Endothelial cell of umbilical vein (primary cell): ENCODE measurements around the gene UBFD1. TPM values are rescaled to one million over a fixed set of nuclear protein-coding genes. Genes with fewer than 3 reads are reported as not detected.

Source experiments
- BruUV-seq: library from RNA; stranded (reverse); fragments of 400-500 nt; replicated peaks from 2 replicates; lab custom pipeline; 2021; lab: Mats Ljungman, UMichigan
- CTCF ChIA-PET: fragments of 300-600, 350-600 bp; sonication (Branson Sonifier 250); formaldehyde crosslinking; loops from one replicate; lab custom pipeline; 2021; ENCODE audit warnings: antibody characterized with exemption, inconsistent platforms; lab: Charles Lee
- POLR2A ChIA-PET: fragments of 300-600, 350-600 bp; sonication (Branson Sonifier 250); formaldehyde crosslinking; loops from one replicate; lab custom pipeline; 2021; ENCODE audit warnings: antibody characterized with exemption, inconsistent platforms; lab: Charles Lee
- DNase-seq: peaks from one replicate; pipeline ENCODE4 v3.0.0-alpha.2; 2011; ENCODE audit warnings: low read depth, low spot score
- FAIRE-seq: peaks from 2 replicates; lab custom pipeline; 2011; peaks lifted over from hg19 to GRCh38; lab: Jason Lieb, UNC
- H2AFZ ChIP-seq: 2 replicates; pipeline ENCODE4 v1.6.0; 2012; ENCODE audit warnings: low read depth, low read length, control low read depth, inconsistent platforms
- H3K27ac ChIP-seq: 2 replicates; pipeline ENCODE4 v1.5.1; 2011; ENCODE audit warnings: low read depth, mild to moderate bottlenecking, control low read depth, low read length, moderate library complexity; ENCODE audit not compliant: insufficient read depth
- H3K27me3 ChIP-seq, 2 experiments: 2 replicates each; pipeline versions ENCODE4 v1.6.0 to v1.6.1; 2011; ENCODE audit warnings: low read length in 2 of 2, mixed read lengths in 1 of 2; ENCODE audit not compliant: control insufficient read depth in 2 of 2, insufficient read depth in 2 of 2
- H3K36me3 ChIP-seq, 2 experiments: 2 replicates in 1 of 2; 3 replicates in 1 of 2; pipeline ENCODE4 v1.5.1; 2011; ENCODE audit warnings: low read length in 2 of 2, mild to moderate bottlenecking in 1 of 2, moderate library complexity in 1 of 2; ENCODE audit not compliant: control insufficient read depth in 2 of 2, insufficient read depth in 2 of 2; ENCODE audit errors: extremely low read depth in 1 of 2
- H3K4me1 ChIP-seq: 3 replicates; pipeline ENCODE4 v1.5.1; 2011; ENCODE audit warnings: mild to moderate bottlenecking, low read length; ENCODE audit not compliant: control insufficient read depth, insufficient read depth; ENCODE audit errors: extremely low read depth
- H3K4me2 ChIP-seq: 2 replicates; pipeline ENCODE4 v1.6.1; 2011; ENCODE audit warnings: low read length, control low read depth, mixed read lengths; ENCODE audit not compliant: insufficient read depth
- H3K4me3 ChIP-seq, 3 experiments: fragments of 200-600 bp in 1 of 3; sonication (generic), shearing (Covaris generic) in 1 of 3; replicated peaks in 1 of 3; 2 replicates each; pipeline ENCODE4 v1.5.1; 2011 to 2016; ENCODE audit warnings: control low read depth in 3 of 3, low read length in 3 of 3, mild to moderate bottlenecking in 2 of 3, inconsistent platforms in 1 of 3, low read depth in 1 of 3, moderate library complexity in 1 of 3; ENCODE audit not compliant: insufficient read depth in 1 of 3
- H3K79me2 ChIP-seq: 2 replicates; pipeline ENCODE4 v1.6.0; 2012; ENCODE audit warnings: low read length, inconsistent platforms; ENCODE audit not compliant: control insufficient read depth, insufficient read depth
- H3K9ac ChIP-seq: replicated peaks from 2 replicates; pipeline ENCODE3; 2011; ENCODE audit warnings: low read length, control low read depth; ENCODE audit not compliant: insufficient read depth; ENCODE audit errors: extremely low read depth
- H3K9me1 ChIP-seq: replicated peaks from 3 replicates; pipeline ENCODE4 v1.6.0; 2011; ENCODE audit warnings: mild to moderate bottlenecking, low read length; ENCODE audit not compliant: control insufficient read depth, insufficient read depth; ENCODE audit errors: extremely low read depth
- H3K9me3 ChIP-seq: replicated peaks from 2 replicates; pipeline ENCODE4 v1.5.1; 2012; ENCODE audit warnings: low read length, inconsistent platforms; ENCODE audit not compliant: control insufficient read depth, insufficient read depth
- H4K20me1 ChIP-seq: replicated peaks from 2 replicates; pipeline ENCODE3; 2011; ENCODE audit warnings: mild to moderate bottlenecking, low read length; ENCODE audit not compliant: control insufficient read depth, insufficient read depth; ENCODE audit errors: extremely low read depth
- EZH2 ChIP-seq: IDR thresholded peaks from 2 replicates; pipeline ENCODE4 v1.6.1; 2012; ENCODE audit warnings: borderline replicate concordance, low read depth, mild to moderate bottlenecking, moderate library complexity, low read length, inconsistent platforms; ENCODE audit not compliant: severe bottlenecking
- FOS ChIP-seq: IDR thresholded peaks from 2 replicates; pipeline ENCODE4 v1.6.1; 2011; ENCODE audit warnings: mild to moderate bottlenecking, low read length, moderate library complexity, borderline replicate concordance; ENCODE audit not compliant: insufficient read depth
- GATA2 ChIP-seq: IDR thresholded peaks from 2 replicates; pipeline ENCODE4 v1.7.0; 2011; ENCODE audit warnings: low read depth, mild to moderate bottlenecking, moderate library complexity, mixed read lengths, low read length; ENCODE audit not compliant: insufficient read length, insufficient read depth
- JUN ChIP-seq: IDR thresholded peaks from 2 replicates; pipeline ENCODE4 v1.6.1; 2011; ENCODE audit warnings: borderline replicate concordance, low read depth; ENCODE audit not compliant: insufficient read length, insufficient read depth
- MYC ChIP-seq: IDR thresholded peaks from one replicate; pipeline ENCODE4 v1.6.1; 2011; ENCODE audit warnings: mild to moderate bottlenecking, low read depth, low read length
- POLR2A ChIP-seq: IDR thresholded peaks from 2 replicates; pipeline ENCODE4 v1.6.1; 2012; ENCODE audit warnings: low read depth, mild to moderate bottlenecking, control low read depth, low read length
- POLR2AphosphoS5 ChIP-seq: IDR thresholded peaks from 2 replicates; pipeline ENCODE4 v1.6.1; 2012; ENCODE audit warnings: low read depth, mild to moderate bottlenecking, control low read depth, low read length, moderate library complexity; ENCODE audit not compliant: insufficient read depth
- dilution Hi-C: fragments of 300-500 bp; cut with MboI; formaldehyde crosslinking; loops from one replicate; pipeline ENCODE4 v1.15.0; 2019; ENCODE audit warnings: low sequenced_read_pairs; ENCODE audit not compliant: extremely low pct_ligation_motif_present
- intact Hi-C: fragments of 100-400 bp; cut with micrococcal nuclease; formaldehyde crosslinking; loops from one replicate; pipeline ENCODE4 v1.10.0; 2022
- polyA plus RNA-seq, 4 experiments: library from polyadenylated mRNA; depleted of rRNA in 3 of 4; stranded (reverse) in 3 of 4; unstranded in 1 of 4; fragments of >200 nt; gene quantifications; 2 replicates each; pipeline versions ENCODE4 v1.2.1 to v1.2.3, GENCODE V29; 2011 to 2012; ENCODE audit warnings: missing spikeins in 1 of 4
- total RNA-seq: library from RNA; stranded (reverse); gene quantifications from 2 replicates; pipeline ENCODE4 v1.2.3, GENCODE V29; 2021
- TF ChIP-seq, protein P1 (sequence below): IDR thresholded peaks from 2 replicates; pipeline ENCODE4 v1.6.1; 2011; ENCODE audit not compliant: insufficient read depth, insufficient read length
- TF ChIP-seq, protein P2 (sequence below), 2 donors: IDR thresholded peaks; 1 replicate in 1 of 2; 2 replicates in 1 of 2; pipeline ENCODE4 v1.5.1; 2011; ENCODE audit warnings: low read length in 2 of 2, mild to moderate bottlenecking in 2 of 2, moderate library complexity in 2 of 2, control low read depth in 1 of 2, inconsistent platforms in 1 of 2, low read depth in 1 of 2; ENCODE audit not compliant: insufficient read depth in 1 of 2; ENCODE audit errors: extremely low read depth in 1 of 2

The UBFD1 gene
- total and polyA plus RNA-seq, 2 donors (not counting 3 experiments of a cell fraction or from before 2014, with no cell fraction given): 50.0 to 69.9 TPM

DNA sequence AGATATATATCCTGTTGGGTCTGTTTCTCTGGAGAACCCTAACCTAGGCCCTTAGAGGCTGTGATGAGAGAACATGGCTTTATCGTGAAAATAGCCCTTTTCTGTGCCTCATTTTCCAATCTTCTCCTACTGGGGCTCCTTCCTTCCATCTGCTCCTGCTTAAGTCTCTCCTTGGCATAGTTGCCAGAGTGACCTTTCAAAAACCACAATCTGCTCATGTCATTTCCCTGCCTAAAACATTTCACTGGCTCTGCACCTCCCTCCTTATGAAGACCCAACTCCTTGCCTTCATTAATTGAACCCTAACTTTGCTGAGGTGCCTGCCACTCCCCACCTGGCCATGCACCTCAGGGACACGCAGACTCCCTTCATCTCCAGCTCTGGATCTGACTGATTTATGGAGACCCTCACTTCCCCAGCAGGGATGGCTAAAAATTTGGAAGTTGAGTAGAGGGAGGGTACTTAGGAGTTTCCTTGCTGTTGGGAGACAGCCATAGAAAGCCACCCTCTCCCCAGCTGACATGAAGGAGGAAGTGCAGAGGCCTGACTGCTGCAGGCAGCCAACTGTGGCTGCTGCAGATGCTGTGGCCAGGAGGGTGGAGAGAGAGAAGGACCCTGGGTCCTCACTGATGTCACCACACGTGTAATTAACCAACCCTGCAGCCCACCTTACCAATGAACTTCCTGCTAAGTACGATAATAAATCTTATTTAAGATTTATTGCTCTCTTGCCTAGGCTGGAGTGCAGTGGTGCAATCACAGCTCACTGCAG lies 41.0 kb upstream of the UBFD1 start:
- Histone ChIP-seq H2AFZ (no peak overlapping the region), H3K27me3 (no peaks in the 10 kb centered on the region), H3K4me1 (peaks cover 8% of the 10 kb centered on the region), H3K36me3 (no peaks in the 10 kb centered on the region), H4K20me1 (no peaks in the 10 kb centered on the region), H3K79me2 (no peaks in the 10 kb centered on the region), H3K9me1 (no peaks in the 10 kb centered on the region), H3K9ac (no peak overlapping the region), H3K27ac (no peak overlapping the region), H3K4me2 (no peak overlapping the region), H3K4me3 (no peak overlapping the region), H3K9me3 (no peaks in the 10 kb centered on the region)
- CTCF ChIA-PET: interaction anchor here (1.4 kb wide), 1 partner anchor 9 kb away, joined by 4 read pairs; no protein-coding TSS in a partner anchor
- dilution Hi-C loops: no loop called here
- DNase-seq (no peak), FAIRE-seq (no peak)
- intact Hi-C loops: no loop called here
- TF ChIP-seq JUN (no peak), FOS (no peak), GATA2 (no peak), EZH2 (no peak), MYC (no peak), POLR2A (no peak), POLR2AphosphoS5 (no peak)
- TF ChIP-seq, protein P1, sequence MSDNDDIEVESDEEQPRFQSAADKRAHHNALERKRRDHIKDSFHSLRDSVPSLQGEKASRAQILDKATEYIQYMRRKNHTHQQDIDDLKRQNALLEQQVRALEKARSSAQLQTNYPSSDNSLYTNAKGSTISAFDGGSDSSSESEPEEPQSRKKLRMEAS: no peak
- TF ChIP-seq, protein P2, sequence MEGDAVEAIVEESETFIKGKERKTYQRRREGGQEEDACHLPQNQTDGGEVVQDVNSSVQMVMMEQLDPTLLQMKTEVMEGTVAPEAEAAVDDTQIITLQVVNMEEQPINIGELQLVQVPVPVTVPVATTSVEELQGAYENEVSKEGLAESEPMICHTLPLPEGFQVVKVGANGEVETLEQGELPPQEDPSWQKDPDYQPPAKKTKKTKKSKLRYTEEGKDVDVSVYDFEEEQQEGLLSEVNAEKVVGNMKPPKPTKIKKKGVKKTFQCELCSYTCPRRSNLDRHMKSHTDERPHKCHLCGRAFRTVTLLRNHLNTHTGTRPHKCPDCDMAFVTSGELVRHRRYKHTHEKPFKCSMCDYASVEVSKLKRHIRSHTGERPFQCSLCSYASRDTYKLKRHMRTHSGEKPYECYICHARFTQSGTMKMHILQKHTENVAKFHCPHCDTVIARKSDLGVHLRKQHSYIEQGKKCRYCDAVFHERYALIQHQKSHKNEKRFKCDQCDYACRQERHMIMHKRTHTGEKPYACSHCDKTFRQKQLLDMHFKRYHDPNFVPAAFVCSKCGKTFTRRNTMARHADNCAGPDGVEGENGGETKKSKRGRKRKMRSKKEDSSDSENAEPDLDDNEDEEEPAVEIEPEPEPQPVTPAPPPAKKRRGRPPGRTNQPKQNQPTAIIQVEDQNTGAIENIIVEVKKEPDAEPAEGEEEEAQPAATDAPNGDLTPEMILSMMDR (IDR thresholded peaks at IDR 0.05; ENCODE audit: extremely low read depth in 1 of 2, insufficient read depth in 1 of 2, low read depth in 1 of 2, low read length in 2 of 2): no peak
- POLR2A ChIA-PET: no interaction called here
- no TSS peak for BruUV-seq
